NCI-H2196 (cell line): ENCODE data around the gene SUSD6.
"Not testable (repeated sequence)": the region's sequence is repeated elsewhere in the genome, so short reads cannot be mapped to it uniquely, and the experiment has no call there.

Source experiments
- DNase-seq: peaks from one replicate; lab custom pipeline; 2025; ENCODE audit not compliant: unreplicated experiment; lab: John Stamatoyannopoulos, UW

The SUSD6 gene

GRCh38 chr14:69591317-69591716, 20.1 kb upstream of the SUSD6 start:
- DNase-seq = no peak

- peak; percentile 35 for DNase-seq
Measured at GRCh38 chr14:69593018-69593677, 18.2 kb upstream of the SUSD6 start.

GRCh38 chr14:69594846-69595245, 16.6 kb upstream of the SUSD6 start:
- no peak for DNase-seq

GRCh38 chr14:69595336-69595735, 16.1 kb upstream of the SUSD6 start:
- no peak for DNase-seq

- not testable (repeated sequence) for DNase-seq
Measured at GRCh38 chr14:69599431-69599830, 12.0 kb upstream of the SUSD6 start.

- no peak for DNase-seq
Measured at GRCh38 chr14:69600304-69600891, 11.0 kb upstream of the SUSD6 start.

- peak; percentile 21 for DNase-seq
Measured at GRCh38 chr14:69605738-69606137, 5.7 kb upstream of the SUSD6 start.

GRCh38 chr14:69606258-69607184, 4.9 kb upstream of the SUSD6 start:
- no peak for DNase-seq

GRCh38 chr14:69610020-69610873, 1.1 kb upstream of the SUSD6 start:
- no peak for DNase-seq

- DNase-seq = peak; percentile 82
Measured at GRCh38 chr14:69610874-69611171, 573 bp upstream of the SUSD6 start.

GRCh38 chr14:69612014-69612782, 802 bp downstream of the SUSD6 start:
- no peak for DNase-seq

GRCh38 chr14:69612783-69613130, 1.4 kb downstream of the SUSD6 start:
- DNase-seq = no peak

GRCh38 chr14:69613312-69614073, 2.1 kb downstream of the SUSD6 start:
- no peak for DNase-seq

GRCh38 chr14:69614592-69614991, 3.2 kb downstream of the SUSD6 start:
- DNase-seq = no peak

GRCh38 chr14:69615121-69615495, 3.7 kb downstream of the SUSD6 start:
- DNase-seq = no peak

GRCh38 chr14:69615496-69616407, 4.4 kb downstream of the SUSD6 start:
- DNase-seq = peak; percentile 74

- DNase-seq = no peak
Measured at GRCh38 chr14:69616408-69616773, 5.0 kb downstream of the SUSD6 start.

- no peak for DNase-seq
Measured at GRCh38 chr14:69617796-69618195, 6.4 kb downstream of the SUSD6 start.

- DNase-seq = no peak
Measured at GRCh38 chr14:69619012-69619411, 7.6 kb downstream of the SUSD6 start.
